HG03469 (cell line): ENCODE results near the gene CACNG1.
"Not testable (repeated sequence)": the region's sequence is repeated elsewhere in the genome, so short reads cannot be mapped to it uniquely, and the experiment has no call there.

Source experiments
- ATAC-seq: cut with Tn5 transposase; IDR thresholded peaks from one replicate; pipeline ENCODE4 v1.9.1; 2021; ENCODE audit warnings: mild to moderate bottlenecking, moderate library complexity, moderate number of reproducible peaks; ENCODE audit not compliant: unreplicated experiment

The CACNG1 gene

DNA sequence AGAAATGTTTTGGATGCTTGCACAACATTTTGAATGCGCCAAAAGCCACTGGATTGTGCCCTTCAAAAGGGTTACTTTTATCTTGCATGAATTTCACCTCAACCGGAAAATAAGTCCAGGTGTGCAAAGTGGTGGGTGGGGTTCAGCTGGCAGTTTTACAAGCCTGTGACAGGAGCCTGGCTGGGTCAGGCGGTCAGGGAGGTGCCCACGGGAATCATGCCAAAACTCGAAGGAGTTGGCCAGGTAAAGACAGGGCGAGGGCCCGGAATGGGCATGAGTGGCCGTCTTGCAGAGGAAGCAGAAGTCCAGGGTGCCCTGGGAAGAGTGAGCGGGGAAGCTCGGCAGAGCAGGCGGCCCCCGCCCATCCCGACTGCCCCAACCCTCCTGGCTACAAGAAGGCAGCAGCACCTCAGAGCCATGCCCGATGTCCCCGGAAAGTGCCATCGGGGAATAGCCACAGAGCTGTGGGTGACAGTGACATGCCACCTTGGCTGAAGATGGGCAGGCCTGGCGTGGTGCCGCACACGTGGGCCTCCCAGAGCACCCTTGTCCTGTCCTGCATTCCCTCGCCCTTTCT lies 19.1 kb upstream of the CACNG1 start:
- no peak for ATAC-seq

DNA sequence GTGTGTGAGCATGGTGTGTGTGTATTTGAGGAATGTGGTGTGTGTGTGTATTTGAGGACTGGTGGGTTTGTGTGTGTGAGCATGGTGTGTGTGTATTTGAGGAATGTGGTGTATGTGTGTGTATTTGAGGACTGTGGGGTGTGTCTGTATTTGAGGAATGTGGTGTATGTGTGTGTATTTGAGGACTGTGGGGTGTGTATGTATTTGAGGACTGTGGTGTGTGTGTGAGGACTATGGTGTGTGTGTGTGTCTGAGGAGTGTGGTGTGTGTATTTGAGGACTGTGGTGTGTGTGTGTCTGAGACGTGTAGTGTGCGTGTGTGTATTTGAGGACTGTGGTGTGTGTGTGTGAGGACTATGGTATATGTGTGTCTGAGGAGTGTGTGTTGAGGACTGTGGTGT lies 18.0 kb upstream of the CACNG1 start:
- no peak for ATAC-seq

- no peak for ATAC-seq
Measured at GRCh38 chr17:67027031-67027628, 17.2 kb upstream of the CACNG1 start.

GRCh38 chr17:67030641-67031040 lies 13.7 kb upstream of the CACNG1 start:
- no peak for ATAC-seq

GRCh38 chr17:67032382-67032781 lies 12.0 kb upstream of the CACNG1 start:
- no peak for ATAC-seq

- ATAC-seq: no peak
Measured at GRCh38 chr17:67032985-67033384, 11.4 kb upstream of the CACNG1 start.

GRCh38 chr17:67033613-67034012 lies 10.7 kb upstream of the CACNG1 start:
- no peak for ATAC-seq

GRCh38 chr17:67035131-67036083 lies 8.9 kb upstream of the CACNG1 start:
- ATAC-seq: no peak

DNA sequence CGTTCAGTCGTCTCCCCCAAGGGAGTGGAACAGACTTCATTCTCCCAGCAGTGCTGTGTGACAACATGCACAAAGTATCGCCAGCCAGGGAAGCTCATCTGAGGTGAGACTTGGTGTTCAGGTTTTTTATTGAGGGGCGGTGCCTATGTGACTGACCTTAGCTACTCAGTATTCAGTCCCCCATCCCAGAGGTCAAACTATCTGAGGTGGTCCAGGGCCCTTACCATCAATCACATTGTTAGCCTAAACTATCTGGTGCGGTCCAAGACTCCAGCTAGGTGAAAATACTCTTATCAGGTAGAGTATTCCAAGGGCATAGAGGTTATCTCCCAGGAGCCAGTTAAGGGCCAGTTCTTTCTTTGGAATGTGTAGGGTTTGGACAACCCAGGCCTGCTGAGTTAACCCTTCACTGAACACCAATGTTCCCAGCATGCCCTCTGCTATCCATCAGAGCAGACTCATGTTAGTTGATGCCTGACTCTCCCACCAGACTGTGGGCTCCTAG lies 5.4 kb upstream of the CACNG1 start:
- ATAC-seq: no peak

DNA sequence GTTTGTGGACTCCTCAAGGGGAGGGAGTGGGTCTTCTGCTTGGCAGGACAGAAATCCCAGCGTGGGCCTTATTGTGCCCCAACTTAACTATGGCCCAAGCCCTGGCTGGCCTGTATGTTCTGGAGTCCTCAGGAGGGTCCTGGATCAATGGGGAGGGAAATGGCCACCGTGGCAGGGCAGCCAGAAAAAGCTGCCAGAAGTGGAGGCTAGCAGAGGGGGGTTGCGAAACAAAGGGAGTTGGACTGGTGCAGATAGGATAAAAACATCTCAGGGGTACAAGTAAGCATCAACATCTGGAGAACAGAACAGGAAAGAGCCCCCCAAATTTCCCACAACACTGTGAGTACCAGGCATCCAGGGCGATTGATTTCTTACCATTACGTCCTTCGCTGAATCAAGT lies 3.7 kb upstream of the CACNG1 start:
- ATAC-seq: no peak

DNA sequence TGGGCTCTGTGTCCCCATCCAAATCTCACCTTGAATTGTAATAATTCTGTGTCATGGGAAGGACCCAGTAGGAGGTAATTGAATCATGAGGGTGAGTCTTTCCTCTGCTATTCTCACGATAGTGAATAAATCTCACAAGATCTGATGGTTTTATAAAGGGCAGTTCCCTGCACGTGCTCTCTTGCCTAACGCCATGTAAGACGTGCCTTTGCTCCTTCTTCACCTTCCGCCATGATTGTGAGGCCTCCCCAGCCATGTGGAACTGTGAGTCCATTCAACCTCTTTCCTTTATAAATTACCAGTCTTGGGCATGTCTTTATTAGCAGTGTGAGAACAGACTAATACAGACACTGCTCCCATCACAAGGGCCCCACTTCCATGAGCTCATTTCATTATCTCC lies 3.2 kb upstream of the CACNG1 start:
- ATAC-seq: not testable (repeated sequence)

- no peak for ATAC-seq
Measured at GRCh38 chr17:67041531-67041930, 2.8 kb upstream of the CACNG1 start.

GRCh38 chr17:67041941-67042899 lies 2.1 kb upstream of the CACNG1 start:
- ATAC-seq: no peak

DNA sequence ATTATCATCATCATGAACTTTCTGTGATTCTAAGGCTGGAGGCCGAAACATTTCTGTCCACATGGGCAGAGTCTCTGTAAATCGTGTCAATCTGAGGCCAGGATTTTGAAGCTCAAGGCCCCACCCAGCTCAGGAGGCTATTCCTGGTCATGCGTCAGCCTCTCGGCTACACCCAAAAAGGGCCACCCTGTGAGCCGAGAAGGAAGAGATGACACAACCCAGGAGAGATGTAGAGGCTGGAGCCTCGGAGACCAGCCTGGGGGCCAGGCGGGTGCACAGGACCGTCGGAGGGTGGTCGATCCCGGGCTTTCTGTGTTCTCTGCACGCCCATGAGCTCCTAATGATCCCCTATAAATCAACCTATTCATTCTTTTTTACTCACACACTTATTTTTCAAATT lies 1.1 kb upstream of the CACNG1 start:
- no peak for ATAC-seq

- ATAC-seq: no peak
Measured at GRCh38 chr17:67044940-67045339, 586 bp downstream of the CACNG1 start.

- no peak for ATAC-seq
Measured at GRCh38 chr17:67046398-67046797, 2.0 kb downstream of the CACNG1 start.

DNA sequence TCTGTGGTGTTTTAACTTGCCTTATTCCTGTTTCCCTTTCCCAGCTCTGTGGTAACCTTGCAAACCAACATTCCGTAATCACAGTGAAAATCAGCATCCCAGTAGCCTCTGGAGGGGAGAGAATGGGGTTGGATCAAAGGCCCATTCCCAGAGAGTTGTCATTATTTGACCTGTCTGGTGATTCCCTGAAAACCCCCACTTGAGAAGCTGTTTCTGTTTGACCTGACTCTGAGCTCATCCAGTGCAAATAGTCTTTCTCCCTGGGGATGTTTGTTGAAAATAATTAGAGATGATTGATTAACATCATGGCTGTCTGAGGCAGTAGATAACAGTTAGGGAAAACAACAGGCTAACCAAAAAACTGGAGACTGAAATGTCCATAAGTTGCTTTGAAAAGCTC lies 3.0 kb downstream of the CACNG1 start:
- no peak for ATAC-seq

- no peak for ATAC-seq
Measured at GRCh38 chr17:67049025-67049739, 4.8 kb downstream of the CACNG1 start.

GRCh38 chr17:67050066-67050465 lies 5.7 kb downstream of the CACNG1 start:
- ATAC-seq: no peak
